SK-N-SH (cell line): ENCODE data around the gene EXD2. TPM values are rescaled to one million over a fixed set of nuclear protein-coding genes. Genes with fewer than 3 reads are reported as not detected.
A peak's percentile ranks its signal among the peaks of the same experiment; 100 is the strongest.

Source experiments
- CTCF ChIA-PET: fragments of 300-600, 350-600 bp; formaldehyde crosslinking; extraction: SDS; loops from one replicate; lab custom pipeline; 2021; lab: Yijun Ruan, JAX
- POLR2A ChIA-PET: fragments of 350-600 bp; sonication (Branson Sonifier 250); formaldehyde crosslinking; extraction: SDS; loops from one replicate; lab custom pipeline; 2020; ENCODE audit warnings: antibody characterized with exemption, inconsistent platforms; lab: Yijun Ruan, JAX
- DNase-seq: peaks from one replicate; pipeline ENCODE4 v3.0.0; 2012
- H2AFZ ChIP-seq: fragments of 200-600 bp; sonication (generic); 2 replicates; pipeline ENCODE4 v1.8.1; 2016; ENCODE audit warnings: antibody characterized with exemption, mild to moderate bottlenecking, low read depth
- H3F3A ChIP-seq: fragments of 200-600 bp; sonication (generic); replicated peaks from 2 replicates; pipeline ENCODE3; 2016; ENCODE audit warnings: antibody characterized with exemption, mild to moderate bottlenecking; ENCODE audit not compliant: insufficient read depth
- H3K27ac ChIP-seq, 2 experiments: fragments of 200-500 bp in 1 of 2; fragments of 200-600 bp in 1 of 2; sonication (Bioruptor generic) in 1 of 2; sonication (generic), shearing (Covaris generic) in 1 of 2; 2 replicates each; pipeline versions ENCODE4 v1.5.1 to v1.6.1; 2014 to 2016; ENCODE audit warnings: low read depth in 2 of 2, inconsistent platforms in 1 of 2, low read length in 1 of 2, mild to moderate bottlenecking in 1 of 2, mixed read lengths in 1 of 2
- H3K27me3 ChIP-seq: fragments of 200-600 bp; sonication (generic), shearing (Covaris generic); 2 replicates; pipeline ENCODE4 v1.6.1; 2016; ENCODE audit warnings: mixed run types; ENCODE audit not compliant: insufficient read depth
- H3K36me3 ChIP-seq, 2 experiments: fragments of 200-500 bp in 1 of 2; fragments of 200-600 bp in 1 of 2; sonication (Bioruptor generic) in 1 of 2; sonication (generic) in 1 of 2; replicated peaks in 1 of 2; 2 replicates each; pipeline versions ENCODE3 to v1.5.1; 2014 to 2016; ENCODE audit warnings: low read length in 1 of 2, mild to moderate bottlenecking in 1 of 2; ENCODE audit not compliant: insufficient read depth in 2 of 2, control insufficient read depth in 1 of 2
- H3K4me1 ChIP-seq, 2 experiments: fragments of 200-500 bp in 1 of 2; fragments of 200-600 bp in 1 of 2; sonication (Bioruptor generic) in 1 of 2; sonication (generic), shearing (Covaris generic) in 1 of 2; 2 replicates each; pipeline versions ENCODE4 v1.5.1 to v1.6.1; 2014 to 2016; ENCODE audit warnings: low read depth in 1 of 2, low read length in 1 of 2, mixed run types in 1 of 2; ENCODE audit not compliant: insufficient read depth in 2 of 2, control insufficient read depth in 1 of 2
- H3K4me2 ChIP-seq: fragments of 200-600 bp; sonication (generic), shearing (Covaris generic); 2 replicates; pipeline ENCODE4 v1.6.1; 2017; ENCODE audit warnings: mixed run types
- H3K4me3 ChIP-seq, 2 experiments: fragments of 200-500 bp in 1 of 2; fragments of 200-600 bp in 1 of 2; sonication (Bioruptor generic) in 1 of 2; sonication (generic), shearing (Covaris generic) in 1 of 2; 2 replicates each; pipeline versions ENCODE4 v1.5.1 to v1.8.1; 2014 to 2016; ENCODE audit warnings: low read depth in 2 of 2, inconsistent platforms in 1 of 2, low read length in 1 of 2, mild to moderate bottlenecking in 1 of 2, mixed read lengths in 1 of 2, moderate library complexity in 1 of 2
- H3K79me2 ChIP-seq: fragments of 200-600 bp; sonication (generic); 2 replicates; pipeline ENCODE4 v1.8.1; 2017; ENCODE audit warnings: mild to moderate bottlenecking; ENCODE audit not compliant: insufficient read depth
- H3K9ac ChIP-seq: fragments of 200-600 bp; sonication (generic); 2 replicates; pipeline ENCODE4 v1.6.1; 2017; ENCODE audit warnings: mixed run types
- H3K9me2 ChIP-seq: fragments of 200-600 bp; sonication (generic); 2 replicates; pipeline ENCODE4 v1.6.1; 2017; ENCODE audit warnings: mixed run types
- H3K9me3 ChIP-seq: fragments of 200-600 bp; sonication (generic); 2 replicates; pipeline ENCODE4 v1.6.1; 2017; ENCODE audit warnings: mixed run types, mild to moderate bottlenecking, moderate library complexity
- H4K20me1 ChIP-seq: fragments of 200-600 bp; sonication (generic); 2 replicates; pipeline ENCODE4 v1.6.1; 2017; ENCODE audit warnings: mild to moderate bottlenecking, mixed run types; ENCODE audit not compliant: insufficient read depth
- CHD2 ChIP-seq: fragments of 150-350 bp; IDR thresholded peaks from 2 replicates; pipeline ENCODE4 v1.6.1; 2018; ENCODE audit warnings: low read length; ENCODE audit not compliant: partially characterized antibody
- EZH2phosphoT487 ChIP-seq: fragments of 200-600 bp; sonication (generic); IDR thresholded peaks from 2 replicates; pipeline ENCODE4 v1.6.1; 2017; ENCODE audit warnings: low read depth, mixed run types, mild to moderate bottlenecking, antibody characterized with exemption, moderate library complexity, borderline replicate concordance
- FOSL2 ChIP-seq: IDR thresholded peaks from 2 replicates; pipeline ENCODE4 v1.4.0; 2012; ENCODE audit warnings: low read depth, mild to moderate bottlenecking, moderate library complexity, borderline replicate concordance
- FOXJ3 ChIP-seq: sonication (generic); formaldehyde crosslinking; IDR thresholded peaks from 2 replicates; pipeline ENCODE4 v1.5.1; 2020; ENCODE audit warnings: mild to moderate bottlenecking, missing genetic modification reagents
- GABPA ChIP-seq: IDR thresholded peaks from 2 replicates; pipeline ENCODE4 v1.4.0; 2012; ENCODE audit warnings: low read depth, mild to moderate bottlenecking
- GATA2 ChIP-seq: sonication (generic); formaldehyde crosslinking; IDR thresholded peaks from 2 replicates; pipeline ENCODE4 v1.5.0; 2020; ENCODE audit warnings: mild to moderate bottlenecking, missing genetic modification reagents
- MAX ChIP-seq: IDR thresholded peaks from 2 replicates; pipeline ENCODE4 v1.4.0; 2012; ENCODE audit warnings: low read depth
- MXI1 ChIP-seq: IDR thresholded peaks from 2 replicates; pipeline ENCODE4 v1.6.1; 2012; ENCODE audit warnings: mild to moderate bottlenecking, low read depth, low read length, improper control_type of control experiment
- NFIC ChIP-seq: IDR thresholded peaks from 2 replicates; pipeline ENCODE4 v1.4.0; 2012; ENCODE audit warnings: borderline replicate concordance
- NRF1 ChIP-seq: IDR thresholded peaks from 2 replicates; pipeline ENCODE4 v1.6.1; 2012; ENCODE audit warnings: low read depth, mild to moderate bottlenecking, low read length
- REST ChIP-seq: IDR thresholded peaks from 2 replicates; pipeline ENCODE4 v1.6.1; 2012; ENCODE audit warnings: mild to moderate bottlenecking, low read depth, low read length, moderate library complexity
- RFX5 ChIP-seq: IDR thresholded peaks from 2 replicates; pipeline ENCODE4 v1.6.1; 2012; ENCODE audit warnings: mild to moderate bottlenecking, improper control_type of control experiment, low read length
- RXRA ChIP-seq: IDR thresholded peaks from 2 replicates; pipeline ENCODE4 v1.4.0; 2012; ENCODE audit warnings: low read depth, mild to moderate bottlenecking, borderline replicate concordance
- SIN3A ChIP-seq: IDR thresholded peaks from 2 replicates; pipeline ENCODE4 v1.6.1; 2012; ENCODE audit warnings: low read depth, mild to moderate bottlenecking, low read length, moderate library complexity, borderline replicate concordance
- SMC3 ChIP-seq: IDR thresholded peaks from 2 replicates; pipeline ENCODE4 v1.6.1; 2012; ENCODE audit warnings: low read depth, low read length, improper control_type of control experiment
- TCF12 ChIP-seq: IDR thresholded peaks from 2 replicates; pipeline ENCODE4 v1.4.0; 2012
- TEAD4 ChIP-seq: IDR thresholded peaks from 2 replicates; pipeline ENCODE4 v1.4.0; 2012; ENCODE audit warnings: mild to moderate bottlenecking, borderline replicate concordance; ENCODE audit not compliant: insufficient read depth
- WGBS: methylation state at CpG from one replicate; pipeline ENCODE4 v1.1.6; 2017; ENCODE audit warnings: low lambda C conversion rate; 5-methylcytosine and 5-hydroxymethylcytosine counted together
- polyA plus RNA-seq, 3 experiments: library from polyadenylated mRNA; depleted of rRNA; stranded (reverse); fragments of >200 nt; gene quantifications; 2 replicates each; pipeline ENCODE4 v1.2.3, GENCODE V29; 2012
- TF ChIP-seq, protein P1 (sequence below): fragments of 150-350 bp; IDR thresholded peaks from 2 replicates; pipeline ENCODE4 v1.6.1; 2016; ENCODE audit warnings: mild to moderate bottlenecking, low read depth, low read length
- TF ChIP-seq, protein P2 (sequence below): IDR thresholded peaks from 2 replicates; pipeline ENCODE4; 2012
- TF ChIP-seq, protein P3 (sequence below): IDR thresholded peaks from 2 replicates; pipeline ENCODE4 v1.4.0; 2012; ENCODE audit warnings: low read depth, borderline replicate concordance

EXD2 gene
- polyA plus RNA-seq, 1 of the 3 experiments (the other 2 are of a cell fraction), result 15.1 TPM

DNA sequence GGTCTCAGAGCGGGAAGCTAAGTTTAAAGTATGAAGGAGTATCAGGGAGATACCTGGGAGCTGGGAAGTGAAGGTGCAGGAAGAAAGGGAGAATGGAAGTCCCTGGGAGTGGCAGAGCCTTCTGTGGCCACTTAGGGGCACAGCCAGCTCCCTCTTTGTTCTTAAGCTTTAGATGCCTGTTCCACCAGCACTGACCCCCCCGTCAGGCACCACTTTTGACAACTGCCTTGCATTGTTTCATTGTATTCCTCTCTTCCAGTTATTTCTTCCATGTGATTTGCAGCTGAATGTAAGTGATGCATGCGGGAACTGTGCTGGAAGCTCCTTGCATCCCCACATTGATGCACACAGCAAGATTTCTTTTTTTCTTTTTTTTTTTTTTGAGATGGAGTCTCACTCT is 71.2 kb downstream of the EXD2 start:
- no peaks in the 10 kb centered on the region for H3K27me3 ChIP-seq
- peak overlapping the region; percentile 38; the same call in 1 of the 2 replicates for H3K4me2 ChIP-seq
- CTCF ChIA-PET, result interaction anchor here (1.0 to 5.2 kb wide), 7 partner anchors 11 to 155 kb away, joined by 3 to 44 read pairs (median 4); no protein-coding TSS in a partner anchor
- no peaks in the 10 kb centered on the region for H3K79me2 ChIP-seq
- no peak for DNase-seq
- no peak overlapping the region for H2AFZ ChIP-seq
- H3K36me3 ChIP-seq, result no peaks in the 10 kb centered on the region
- 0 out of 2 replicates have a peak, but pooled peaks cover 4% of the 10 kb centered on the region for H4K20me1 ChIP-seq
- TF ChIP-seq SMC3, result no peak
- no peak for TF ChIP-seq NFIC
- TF ChIP-seq FOXJ3 (CRISPR knock-in tag), result no peak
- no peak for TF ChIP-seq NRF1
- no peak for TF ChIP-seq RXRA
- no peak for TF ChIP-seq GATA2 (CRISPR knock-in tag)
- TF ChIP-seq EZH2phosphoT487, result no peak
- TF ChIP-seq RFX5, result no peak
- TF ChIP-seq FOSL2, result no peak
- no peak for TF ChIP-seq GABPA
- TF ChIP-seq MAX, result no peak
- TF ChIP-seq TCF12, result no peak
- no peak for TF ChIP-seq CHD2
- TF ChIP-seq, protein P1, sequence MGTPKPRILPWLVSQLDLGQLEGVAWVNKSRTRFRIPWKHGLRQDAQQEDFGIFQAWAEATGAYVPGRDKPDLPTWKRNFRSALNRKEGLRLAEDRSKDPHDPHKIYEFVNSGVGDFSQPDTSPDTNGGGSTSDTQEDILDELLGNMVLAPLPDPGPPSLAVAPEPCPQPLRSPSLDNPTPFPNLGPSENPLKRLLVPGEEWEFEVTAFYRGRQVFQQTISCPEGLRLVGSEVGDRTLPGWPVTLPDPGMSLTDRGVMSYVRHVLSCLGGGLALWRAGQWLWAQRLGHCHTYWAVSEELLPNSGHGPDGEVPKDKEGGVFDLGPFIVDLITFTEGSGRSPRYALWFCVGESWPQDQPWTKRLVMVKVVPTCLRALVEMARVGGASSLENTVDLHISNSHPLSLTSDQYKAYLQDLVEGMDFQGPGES, result no peak
- TF ChIP-seq, protein P2, sequence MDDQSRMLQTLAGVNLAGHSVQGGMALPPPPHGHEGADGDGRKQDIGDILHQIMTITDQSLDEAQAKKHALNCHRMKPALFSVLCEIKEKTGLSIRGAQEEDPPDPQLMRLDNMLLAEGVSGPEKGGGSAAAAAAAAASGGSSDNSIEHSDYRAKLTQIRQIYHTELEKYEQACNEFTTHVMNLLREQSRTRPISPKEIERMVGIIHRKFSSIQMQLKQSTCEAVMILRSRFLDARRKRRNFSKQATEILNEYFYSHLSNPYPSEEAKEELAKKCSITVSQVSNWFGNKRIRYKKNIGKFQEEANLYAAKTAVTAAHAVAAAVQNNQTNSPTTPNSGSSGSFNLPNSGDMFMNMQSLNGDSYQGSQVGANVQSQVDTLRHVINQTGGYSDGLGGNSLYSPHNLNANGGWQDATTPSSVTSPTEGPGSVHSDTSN, result no peak
- TF ChIP-seq, protein P3, sequence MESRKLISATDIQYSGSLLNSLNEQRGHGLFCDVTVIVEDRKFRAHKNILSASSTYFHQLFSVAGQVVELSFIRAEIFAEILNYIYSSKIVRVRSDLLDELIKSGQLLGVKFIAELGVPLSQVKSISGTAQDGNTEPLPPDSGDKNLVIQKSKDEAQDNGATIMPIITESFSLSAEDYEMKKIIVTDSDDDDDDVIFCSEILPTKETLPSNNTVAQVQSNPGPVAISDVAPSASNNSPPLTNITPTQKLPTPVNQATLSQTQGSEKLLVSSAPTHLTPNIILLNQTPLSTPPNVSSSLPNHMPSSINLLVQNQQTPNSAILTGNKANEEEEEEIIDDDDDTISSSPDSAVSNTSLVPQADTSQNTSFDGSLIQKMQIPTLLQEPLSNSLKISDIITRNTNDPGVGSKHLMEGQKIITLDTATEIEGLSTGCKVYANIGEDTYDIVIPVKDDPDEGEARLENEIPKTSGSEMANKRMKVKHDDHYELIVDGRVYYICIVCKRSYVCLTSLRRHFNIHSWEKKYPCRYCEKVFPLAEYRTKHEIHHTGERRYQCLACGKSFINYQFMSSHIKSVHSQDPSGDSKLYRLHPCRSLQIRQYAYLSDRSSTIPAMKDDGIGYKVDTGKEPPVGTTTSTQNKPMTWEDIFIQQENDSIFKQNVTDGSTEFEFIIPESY, result no peak
- TF ChIP-seq SIN3A, result no peak
- no peak for TF ChIP-seq TEAD4
- no peak for TF ChIP-seq REST
- no peak for TF ChIP-seq MXI1
- H3K9ac ChIP-seq, result no peak overlapping the region
- no peak overlapping the region for H3K4me3 ChIP-seq
- no peak overlapping the region for H3K27ac ChIP-seq
- no peaks in the 10 kb centered on the region for H3K9me2 ChIP-seq
- H3K9me3 ChIP-seq, result no peaks in the 10 kb centered on the region
- 81% methylated on average over 3 of the region's 3 CpGs for WGBS
- peaks cover 13 to 29% of the 10 kb centered on the region in 2 experiments; a peak in 2 of 4 replicates for H3K4me1 ChIP-seq
- POLR2A ChIA-PET, result no interaction called here
- peaks cover 12% of the 10 kb centered on the region for H3F3A ChIP-seq
